ENCODE measurements around the gene THAP7. TPM values are rescaled to one million over a fixed set of nuclear protein-coding genes. Genes with fewer than 3 reads are reported as not detected.
"Not testable (repeated sequence)": the region's sequence is repeated elsewhere in the genome, so short reads cannot be mapped to it uniquely, and the experiment has no call there.

Gene THAP7
- total RNA-seq, 1 experiment from 2014 or later: 19.3 TPM

- ATAC-seq (no peak), DNase-seq (ENCODE audit: low spot score) (no peak)
- H3K36me3 Mint-ChIP-seq: 0 out of 2 replicates have a peak, but pooled peaks cover 1% of the 10 kb centered on the region
- peaks cover 1% of the 10 kb centered on the region for H3K9me3 Mint-ChIP-seq
- ChIA-PET POLR2A (interaction anchor here (1.5 kb wide), 1 partner anchor 16 kb away, joined by 3 read pairs; no protein-coding TSS in a partner anchor), CTCF (interaction anchor here (0.6 to 2.0 kb wide), 5 partner anchors 16 to 87 kb away, joined by 3 to 7 read pairs (median 4); partner anchors contain the start of gene CRKL)
- 0 out of 2 replicates have a peak, but pooled peaks cover 6% of the 10 kb centered on the region for H3K4me1 Mint-ChIP-seq
- no peak overlapping the region for H3K4me3 Mint-ChIP-seq
- no peak overlapping the region for H3K27ac Mint-ChIP-seq
- no peak for TF ChIP-seq PRRX2 (CRISPR knock-in tag; IDR thresholded peaks at IDR 0.05)
- TF ChIP-seq AFF4 (CRISPR knock-in tag; IDR thresholded peaks at IDR 0.05; ENCODE audit: borderline replicate concordance): no peak
- TF ChIP-seq TEAD1 (CRISPR knock-in tag; IDR thresholded peaks at IDR 0.05): no peak
- TF ChIP-seq ZNF232 (CRISPR knock-in tag; IDR thresholded peaks at IDR 0.05): no peak
- TF ChIP-seq NFE2L1 (CRISPR knock-in tag; IDR thresholded peaks at IDR 0.05): no peak
- TF ChIP-seq HMGA2 (CRISPR knock-in tag; IDR thresholded peaks at IDR 0.05): no peak
- no peak for TF ChIP-seq NFATC4 (CRISPR knock-in tag; IDR thresholded peaks at IDR 0.05)
- TF ChIP-seq, protein P1, sequence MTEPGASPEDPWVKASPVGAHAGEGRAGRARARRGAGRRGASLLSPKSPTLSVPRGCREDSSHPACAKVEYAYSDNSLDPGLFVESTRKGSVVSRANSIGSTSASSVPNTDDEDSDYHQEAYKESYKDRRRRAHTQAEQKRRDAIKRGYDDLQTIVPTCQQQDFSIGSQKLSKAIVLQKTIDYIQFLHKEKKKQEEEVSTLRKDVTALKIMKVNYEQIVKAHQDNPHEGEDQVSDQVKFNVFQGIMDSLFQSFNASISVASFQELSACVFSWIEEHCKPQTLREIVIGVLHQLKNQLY (CRISPR knock-in tag; IDR thresholded peaks at IDR 0.05): no peak
- no peak for TF ChIP-seq ZNF263 (CRISPR knock-in tag; IDR thresholded peaks at IDR 0.05; ENCODE audit: low read depth)
- no peak for TF ChIP-seq ZNF396 (CRISPR knock-in tag; IDR thresholded peaks at IDR 0.05; ENCODE audit: borderline replicate concordance)
- TF ChIP-seq NFYB (CRISPR knock-in tag; conservative IDR thresholded peaks at IDR 0.05; ENCODE audit: low read depth): no peak
- no peak for TF ChIP-seq E2F1 (CRISPR knock-in tag; IDR thresholded peaks at IDR 0.05)
- no peak for TF ChIP-seq ZNF671 (CRISPR knock-in tag; IDR thresholded peaks at IDR 0.05)
- no peak for TF ChIP-seq NR2C2 (CRISPR knock-in tag; IDR thresholded peaks at IDR 0.05)
- TF ChIP-seq ZNF281 (CRISPR knock-in tag; IDR thresholded peaks at IDR 0.05): no peak
- peaks cover 37% of the 10 kb centered on the region for H3K27me3 Mint-ChIP-seq (ENCODE audit: low read depth)
Observed at GRCh38 chr22:20972933-20973577, 28.9 kb downstream of the THAP7 start.

- ChIA-PET POLR2A (interaction anchor here (0.6 kb wide), 1 partner anchor 90 kb away, joined by 3 read pairs; no protein-coding TSS in a partner anchor), CTCF (interaction anchor here (0.6 to 2.0 kb wide), 6 partner anchors 15 to 971 kb away, joined by 3 to 7 read pairs (median 4); partner anchors contain the start of gene CRKL)
- H3K4me1 Mint-ChIP-seq: peaks cover 11% of the 10 kb centered on the region
- not testable (repeated sequence) for H3K27ac Mint-ChIP-seq; DNase-seq (ENCODE audit: low spot score); H3K36me3 Mint-ChIP-seq; H3K4me3 Mint-ChIP-seq; ATAC-seq; H3K9me3 Mint-ChIP-seq
- H3K27me3 Mint-ChIP-seq (ENCODE audit: low read depth): peaks cover 40% of the 10 kb centered on the region
Observed at GRCh38 chr22:20972014-20972694, 29.8 kb downstream of the THAP7 start.

Data from WTC11 (cell line).